GM18909 (cell line): ENCODE measurements around the gene HS2ST1.

Experiments
- ATAC-seq: cut with Tn5 transposase; IDR thresholded peaks from one replicate; pipeline ENCODE4 v1.9.1; 2021; ENCODE audit warnings: mild to moderate bottlenecking; ENCODE audit not compliant: unreplicated experiment, poor library complexity

The HS2ST1 gene

GRCh38 chr1:87151500-87152421 lies 237.3 kb downstream of the HS2ST1 start:
- ATAC-seq = peak; percentile 87

GRCh38 chr1:87154384-87154783 lies 239.9 kb downstream of the HS2ST1 start:
- ATAC-seq = no peak

- ATAC-seq = no peak
Measured at GRCh38 chr1:87155170-87155569, 240.7 kb downstream of the HS2ST1 start.

DNA sequence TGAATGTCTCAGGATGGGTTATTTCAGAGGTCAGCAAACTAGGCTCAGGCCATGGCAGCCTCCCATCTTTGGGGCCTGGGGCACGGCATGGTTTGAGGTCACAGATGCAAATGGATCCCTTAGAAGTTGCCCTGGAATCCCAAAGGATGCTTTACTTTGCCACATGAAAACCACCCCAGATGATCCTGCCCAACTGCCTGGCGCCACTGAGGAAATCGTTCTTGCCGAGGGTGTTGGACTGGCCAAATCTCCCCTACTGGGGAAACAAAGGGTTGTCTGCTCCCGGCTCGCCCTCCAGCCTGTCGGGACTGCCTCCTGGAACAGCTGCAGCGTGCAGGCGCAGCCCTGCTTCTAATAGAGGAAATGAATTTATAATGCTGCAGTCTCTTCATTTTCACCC lies 241.2 kb downstream of the HS2ST1 start:
- no peak for ATAC-seq

DNA sequence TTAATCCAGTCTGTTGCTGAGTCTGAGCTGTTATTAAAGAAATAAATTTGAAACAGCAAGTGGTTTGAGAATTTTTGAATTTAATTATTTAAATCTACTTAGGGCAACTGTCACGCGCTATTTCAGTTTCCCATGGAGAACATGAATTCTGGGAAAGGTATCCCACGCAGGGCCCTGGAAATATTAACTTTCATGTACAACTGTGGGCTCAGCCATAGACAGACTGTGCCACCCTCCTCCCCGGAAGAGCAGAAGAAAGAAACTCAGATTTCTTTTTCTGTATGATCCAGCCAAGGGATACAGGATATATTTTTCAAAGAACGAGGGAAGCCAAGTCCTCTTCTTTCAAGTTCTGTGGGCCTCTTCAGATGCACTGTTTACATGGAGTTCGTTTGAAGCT lies 241.7 kb downstream of the HS2ST1 start:
- ATAC-seq = no peak

DNA sequence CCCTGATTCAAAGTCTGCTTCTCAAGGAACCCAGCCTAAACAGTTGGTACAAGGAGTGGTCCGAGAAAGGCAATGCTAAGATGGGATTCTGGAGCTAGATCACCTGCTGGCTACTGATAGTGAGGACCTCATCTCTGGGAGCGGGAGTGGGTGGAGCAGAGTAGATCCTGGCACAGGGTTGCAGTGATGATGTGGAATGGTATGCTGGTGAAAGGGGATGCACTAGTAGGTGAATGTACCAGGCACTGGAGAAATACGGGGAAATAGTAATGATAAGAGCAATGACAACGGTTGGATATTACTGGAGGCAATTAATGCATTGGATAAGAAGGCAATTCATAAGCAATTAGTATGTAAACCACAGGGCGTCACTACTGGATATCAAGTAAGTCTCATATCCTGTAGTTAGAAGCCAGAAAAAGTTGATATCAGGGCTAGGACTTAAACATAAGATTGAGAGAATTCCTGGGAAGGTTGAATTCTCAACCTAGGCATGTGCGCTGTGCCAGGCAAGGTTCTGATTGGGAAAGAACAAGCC lies 245.0 kb downstream of the HS2ST1 start:
- ATAC-seq = no peak
